Stimulated activated naive B cell treated with anti-CD40 and anti-IgM and Interleukin-4, amounts not matched to agents 10 μg/mL and 1 μg/mL and 100 μg/mL, for 72 hours (primary cell): ENCODE measurements around the gene ZBTB25.
A peak's percentile ranks its signal among the peaks of the same experiment; 100 is the strongest.

ENCODE experiments used
- ATAC-seq, 2 donors: fragments of 150-1000 bp; cut with Tn5 transposase; replicated peaks; 2 replicates each; pipeline ENCODE4 v1.10.0; 2021; ENCODE audit warnings: moderate library complexity in 1 of 2
- DNase-seq: peaks from one replicate; pipeline ENCODE4 v3.0.0; 2021
- H3K27ac Mint-ChIP-seq: one replicate; pipeline ENCODE4 v1.8.0; 2022; ENCODE audit warnings: mild to moderate bottlenecking, mixed read lengths
- H3K27me3 Mint-ChIP-seq, 2 donors: one replicate each; pipeline ENCODE4 v1.8.0; 2022; ENCODE audit warnings: mixed read lengths in 2 of 2
- H3K36me3 Mint-ChIP-seq, 2 donors: one replicate each; pipeline ENCODE4 v1.8.0; 2022; ENCODE audit warnings: mixed read lengths in 2 of 2, mild to moderate bottlenecking in 1 of 2
- H3K4me1 Mint-ChIP-seq, 2 donors: one replicate each; pipeline ENCODE4 v1.8.0; 2022; ENCODE audit warnings: mixed read lengths in 2 of 2, mild to moderate bottlenecking in 1 of 2
- H3K4me3 Mint-ChIP-seq, 2 donors: one replicate each; pipeline ENCODE4 v1.8.0; 2022; ENCODE audit warnings: mild to moderate bottlenecking in 2 of 2, mixed read lengths in 2 of 2, moderate library complexity in 1 of 2
- H3K9me3 Mint-ChIP-seq, 2 donors: one replicate each; pipeline ENCODE4 v1.8.0; 2022; ENCODE audit warnings: mixed read lengths in 2 of 2, mild to moderate bottlenecking in 1 of 2

ZBTB25 gene

DNA sequence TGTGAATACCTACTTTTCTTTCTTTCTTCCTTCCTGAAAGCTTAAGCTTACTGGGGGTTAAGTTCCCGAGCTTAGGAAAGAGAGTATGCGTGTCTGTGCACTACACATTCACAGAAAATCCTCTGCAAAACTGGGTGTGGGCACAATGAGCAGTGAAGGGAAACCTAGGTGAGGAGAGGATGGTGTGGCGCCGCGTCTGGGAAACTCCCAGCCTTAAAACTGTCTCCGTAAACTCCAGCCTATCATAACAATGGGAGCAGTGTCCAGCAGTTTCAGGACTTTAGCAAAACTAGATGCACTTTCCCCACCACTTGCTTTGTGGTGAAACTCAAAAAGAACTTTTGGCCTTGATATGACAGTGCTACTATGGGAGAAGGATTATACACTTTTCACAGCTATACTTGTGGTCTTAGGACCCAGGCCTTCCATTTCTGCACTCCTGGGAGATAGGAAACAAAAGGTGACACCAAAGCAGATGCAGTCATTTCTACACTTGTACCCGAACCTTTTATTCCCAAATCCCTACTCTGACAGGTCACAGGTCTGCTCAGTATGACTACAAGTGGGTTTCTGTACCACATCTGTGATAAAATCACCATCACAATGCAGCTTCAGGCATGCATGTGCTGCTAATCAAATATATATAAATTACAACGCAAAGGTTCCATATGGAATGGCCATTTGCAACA, 27.9 kb downstream of the ZBTB25 start:
- DNase-seq (no peak), ATAC-seq (no peak)
- H3K27me3 Mint-ChIP-seq = no peaks in the 10 kb centered on the region
- H3K9me3 Mint-ChIP-seq = no peaks in the 10 kb centered on the region
- no peak overlapping the region for H3K27ac Mint-ChIP-seq
- H3K36me3 Mint-ChIP-seq = peaks cover 6 to 21% of the 10 kb centered on the region in 2 donors
- H3K4me1 Mint-ChIP-seq = peaks cover 3 to 13% of the 10 kb centered on the region in 2 donors
- H3K4me3 Mint-ChIP-seq = no peak overlapping the region

DNA sequence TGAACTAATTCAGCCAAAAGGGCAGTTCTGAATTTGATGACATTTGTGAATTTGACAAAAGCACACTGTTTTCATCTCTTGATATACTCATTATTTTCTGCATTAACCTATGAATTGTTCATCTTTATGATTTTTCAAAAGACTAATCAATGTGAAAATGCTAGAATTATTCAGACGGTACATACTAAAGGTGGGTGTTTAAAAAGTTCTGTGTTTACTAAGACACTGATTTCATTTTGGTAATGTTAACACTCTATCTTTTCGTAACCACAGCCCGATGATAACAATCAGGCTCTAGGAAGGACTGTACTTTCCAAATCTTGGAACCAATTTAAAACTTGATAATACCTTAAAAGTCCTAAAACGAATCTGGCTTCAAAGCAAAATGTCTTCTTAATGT, 28.9 kb downstream of the ZBTB25 start:
- Mint-ChIP-seq H3K27ac (no peak overlapping the region), H3K4me3 (no peak overlapping the region), H3K9me3 (no peaks in the 10 kb centered on the region), H3K27me3 (no peaks in the 10 kb centered on the region), H3K36me3 (peaks cover 6 to 19% of the 10 kb centered on the region in 2 donors), H3K4me1 (peaks cover 3 to 13% of the 10 kb centered on the region in 2 donors)
- no peak for DNase-seq
- no peak for ATAC-seq

DNA sequence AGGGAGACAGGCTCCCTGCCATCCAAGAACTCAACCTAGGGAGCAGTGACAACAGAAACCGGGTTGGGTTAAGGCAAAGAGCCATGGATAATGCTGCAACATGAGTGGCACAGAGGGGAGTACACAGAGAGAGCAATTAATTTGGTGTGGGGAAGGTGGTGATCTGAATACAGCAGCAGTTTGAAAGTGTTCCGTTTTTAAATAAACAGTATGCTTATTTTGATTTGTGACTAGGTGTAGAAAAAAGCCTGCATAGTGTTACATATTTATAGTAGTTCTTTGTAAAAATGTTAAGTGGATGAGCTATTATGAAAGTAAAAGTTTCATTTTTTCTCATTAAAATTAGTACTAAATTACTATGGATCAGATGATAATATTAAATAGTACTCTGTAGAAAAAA, 29.6 kb downstream of the ZBTB25 start:
- peaks cover 7 to 13% of the 10 kb centered on the region in 2 donors for H3K36me3 Mint-ChIP-seq
- no peak for ATAC-seq
- no peak overlapping the region for H3K4me3 Mint-ChIP-seq
- peaks cover 3 to 13% of the 10 kb centered on the region in 2 donors for H3K4me1 Mint-ChIP-seq
- no peak for DNase-seq
- no peaks in the 10 kb centered on the region for H3K9me3 Mint-ChIP-seq
- H3K27ac Mint-ChIP-seq = no peak overlapping the region
- no peaks in the 10 kb centered on the region for H3K27me3 Mint-ChIP-seq

DNA sequence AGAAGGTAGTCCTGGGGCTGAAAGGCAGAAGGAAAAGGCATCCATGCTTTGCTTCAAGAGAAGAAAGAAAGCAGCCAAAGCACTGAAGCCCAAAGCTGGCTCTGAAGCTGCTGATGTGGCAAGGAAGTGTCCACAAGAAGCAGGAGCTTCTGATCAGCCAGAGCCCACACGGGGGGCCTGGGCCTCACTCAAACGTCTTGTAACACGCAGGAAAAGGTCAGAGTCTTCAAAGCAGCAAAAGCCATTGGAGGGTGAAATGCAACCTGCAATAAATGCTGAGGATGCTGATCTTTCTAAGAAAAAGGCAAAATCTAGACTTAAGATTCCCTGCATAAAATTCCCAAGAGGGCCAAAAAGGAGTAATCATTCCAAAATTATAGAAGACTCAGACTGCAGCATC, 35.2 kb downstream of the ZBTB25 start:
- no peaks in the 10 kb centered on the region for H3K9me3 Mint-ChIP-seq
- H3K36me3 Mint-ChIP-seq = peaks cover 4 to 5% of the 10 kb centered on the region in 2 donors

DNA sequence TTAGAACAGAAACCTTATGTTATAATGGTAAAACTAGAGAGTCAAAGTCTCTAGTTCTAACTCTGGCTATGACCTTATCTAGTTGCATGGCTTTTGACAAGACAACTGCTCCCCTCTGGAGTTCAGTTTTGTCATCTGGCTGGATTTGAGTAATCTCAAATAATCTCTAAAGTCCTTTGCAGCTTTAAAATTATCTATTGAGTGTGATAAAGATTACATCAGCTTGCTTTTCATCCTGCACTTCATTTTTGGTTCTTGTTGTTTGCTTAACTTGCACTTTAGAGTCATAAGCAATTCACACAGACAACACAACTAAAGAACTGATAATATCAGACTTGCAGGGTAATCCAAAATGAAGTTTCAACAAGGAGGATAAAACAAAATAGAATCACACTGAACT, 36.1 kb downstream of the ZBTB25 start:
- DNase-seq (no peak), ATAC-seq (no peak)
- Mint-ChIP-seq H3K4me1 (peaks cover 24 to 54% of the 10 kb centered on the region in 2 donors), H3K27me3 (no peaks in the 10 kb centered on the region), H3K9me3 (no peaks in the 10 kb centered on the region), H3K4me3 (no peak overlapping the region), H3K27ac (no peak overlapping the region), H3K36me3 (peaks cover 5 to 9% of the 10 kb centered on the region in 2 donors)

More for the DNA sequence above, 35.2 kb downstream of the ZBTB25 start:
- peaks cover 16 to 45% of the 10 kb centered on the region in 2 donors for H3K4me1 Mint-ChIP-seq
- ATAC-seq (no peak), DNase-seq (no peak)
- H3K27me3 Mint-ChIP-seq = no peaks in the 10 kb centered on the region
- H3K4me3 Mint-ChIP-seq = no peak overlapping the region
- H3K27ac Mint-ChIP-seq = peak overlapping the region; percentile 28

DNA sequence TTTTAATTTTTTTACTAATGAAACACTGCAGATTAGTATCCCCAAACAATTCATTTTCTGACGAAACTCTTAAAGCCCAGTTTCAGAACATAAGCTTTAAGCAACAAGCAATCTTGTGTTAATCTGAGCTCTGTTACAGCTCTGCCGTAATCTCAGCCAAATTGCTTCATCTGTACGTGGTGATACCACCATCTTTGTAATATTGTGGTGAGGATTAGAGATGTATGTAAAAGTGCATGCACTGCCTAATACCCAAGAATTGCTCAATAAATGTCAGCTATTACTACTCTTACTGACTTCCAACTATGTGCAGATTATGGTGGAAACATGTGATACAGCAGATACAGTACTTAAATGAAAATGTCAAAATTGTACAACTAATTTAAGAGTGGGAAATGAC, 36.5 kb downstream of the ZBTB25 start:
- no peak overlapping the region for H3K27ac Mint-ChIP-seq
- peaks cover 26 to 59% of the 10 kb centered on the region in 2 donors for H3K4me1 Mint-ChIP-seq
- DNase-seq (no peak), ATAC-seq (no peak)
- no peak overlapping the region for H3K4me3 Mint-ChIP-seq
- no peaks in the 10 kb centered on the region for H3K9me3 Mint-ChIP-seq
- peaks cover 5 to 13% of the 10 kb centered on the region in 2 donors for H3K36me3 Mint-ChIP-seq
- no peaks in the 10 kb centered on the region for H3K27me3 Mint-ChIP-seq

DNA sequence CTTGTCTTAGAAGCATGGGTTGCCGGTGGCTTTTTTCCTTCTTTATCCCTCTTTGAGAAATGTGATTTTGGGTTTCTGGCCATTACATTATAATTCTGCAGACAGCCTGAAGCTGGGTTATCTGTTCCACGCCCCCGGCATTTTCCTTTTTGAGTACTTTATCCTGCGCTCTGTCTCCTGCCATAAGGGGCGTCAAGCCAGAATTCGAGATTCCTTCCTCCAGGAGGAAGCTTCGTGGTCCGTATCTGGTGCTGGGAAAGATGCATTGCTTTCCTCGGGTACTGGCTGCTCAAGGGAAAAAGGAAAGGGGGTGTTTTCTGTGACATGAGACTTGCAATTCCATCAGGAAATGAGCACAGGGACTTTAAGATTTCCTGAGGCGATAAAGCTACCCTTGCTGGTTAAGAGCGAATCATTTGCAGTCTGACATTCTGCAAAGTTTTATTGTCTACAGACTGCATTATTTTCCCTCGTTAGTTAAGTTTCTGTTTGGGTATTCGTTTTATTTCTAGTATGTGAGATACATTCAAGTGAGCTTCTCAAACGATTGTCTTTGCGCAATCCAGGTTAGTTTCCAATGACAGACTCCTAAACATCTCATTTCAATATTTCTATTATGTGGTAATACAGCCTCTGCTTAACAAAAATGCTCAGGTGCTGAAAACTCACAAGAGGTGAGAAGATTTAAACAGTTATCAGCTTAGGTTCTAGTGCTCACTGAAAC, 37.6 kb downstream of the ZBTB25 start:
- Mint-ChIP-seq H3K27ac (peak overlapping the region; percentile 82), H3K36me3 (peaks cover 7 to 22% of the 10 kb centered on the region in 2 donors), H3K4me3 (peak overlapping the region; percentile 85 to 86), H3K9me3 (no peaks in the 10 kb centered on the region), H3K4me1 (peaks cover 28 to 54% of the 10 kb centered on the region in 2 donors), H3K27me3 (no peaks in the 10 kb centered on the region)
- DNase-seq (no peak), ATAC-seq (no peak)

DNA sequence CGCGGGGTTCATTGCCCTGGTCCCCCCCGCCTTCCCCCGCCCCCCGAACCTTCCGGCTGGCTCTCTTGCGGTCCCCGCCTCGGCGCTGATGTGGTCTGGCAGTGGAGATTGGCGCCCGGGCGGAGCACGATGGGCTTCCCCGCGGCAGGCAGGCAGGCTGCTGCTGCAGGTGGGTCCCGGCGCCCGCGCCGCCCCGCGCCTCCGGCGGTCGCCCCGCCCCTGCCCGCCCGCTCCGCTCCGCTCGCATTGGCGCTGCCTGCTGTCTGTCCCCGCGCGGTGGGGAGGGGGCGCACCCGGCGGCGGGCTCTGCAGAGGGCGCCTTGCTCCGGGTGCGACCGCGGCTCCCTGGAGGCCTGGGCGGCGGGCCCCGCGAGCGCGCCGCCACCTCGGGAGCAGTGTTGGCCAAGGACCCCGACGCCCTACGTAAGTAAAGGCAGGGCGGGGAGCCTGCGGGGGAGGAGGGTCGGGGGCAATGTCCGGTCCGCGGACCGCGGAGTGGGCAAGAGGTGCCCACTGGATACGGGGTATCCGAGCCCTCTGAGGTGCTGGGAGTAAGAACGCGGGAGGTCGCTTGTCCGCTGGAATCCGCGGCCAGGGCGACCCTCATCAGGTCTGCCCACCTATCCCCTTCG, 38.3 kb downstream of the ZBTB25 start, which contains the start of gene AKAP5:
Gene AKAP5, plus strand, starts transcription at position 309 of the 632 bp plus-strand sequence. CDS start 2,896 bp downstream, outside the sequence.
- peak; percentile 73 to 76 for ATAC-seq
- Mint-ChIP-seq H3K9me3 (no peaks in the 10 kb centered on the region), H3K27ac (peak within 1 kb of the TSS; percentile 82), H3K4me1 (peaks cover 29 to 58% of the 10 kb centered on the region in 2 donors), H3K27me3 (no peaks in the 10 kb centered on the region), H3K4me3 (peak within 1 kb of the TSS; percentile 85 to 86), H3K36me3 (peaks cover 8 to 27% of the 10 kb centered on the region in 2 donors)
- peak; percentile 46 for DNase-seq

DNA sequence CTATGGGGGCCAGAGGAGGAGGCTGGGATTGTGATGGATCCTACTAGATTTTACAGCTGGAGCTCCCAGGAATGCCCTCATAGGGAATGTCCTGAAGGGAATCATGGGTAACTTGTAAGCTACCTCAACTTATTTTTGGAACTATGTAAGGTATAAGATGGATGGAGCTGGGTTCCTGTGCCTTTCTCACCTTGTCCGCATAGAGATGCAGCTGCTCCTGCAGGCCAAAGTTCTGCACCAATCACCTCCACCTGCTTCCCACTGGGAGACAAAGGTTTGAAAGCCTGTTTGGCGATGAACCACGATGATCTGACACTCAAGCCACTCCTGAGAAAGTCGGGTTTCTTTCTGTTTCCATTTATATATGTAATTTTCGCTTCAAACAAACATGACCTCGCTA, 39.0 kb downstream of the ZBTB25 start:
- peaks cover 33 to 65% of the 10 kb centered on the region in 2 donors for H3K4me1 Mint-ChIP-seq
- H3K27ac Mint-ChIP-seq = peak overlapping the region; percentile 52
- DNase-seq = no peak
- H3K36me3 Mint-ChIP-seq = peaks cover 14 to 33% of the 10 kb centered on the region in 2 donors
- peak overlapping the region; percentile 82 to 86 for H3K4me3 Mint-ChIP-seq
- no peaks in the 10 kb centered on the region for H3K27me3 Mint-ChIP-seq
- ATAC-seq = no peak
- no peaks in the 10 kb centered on the region for H3K9me3 Mint-ChIP-seq

DNA sequence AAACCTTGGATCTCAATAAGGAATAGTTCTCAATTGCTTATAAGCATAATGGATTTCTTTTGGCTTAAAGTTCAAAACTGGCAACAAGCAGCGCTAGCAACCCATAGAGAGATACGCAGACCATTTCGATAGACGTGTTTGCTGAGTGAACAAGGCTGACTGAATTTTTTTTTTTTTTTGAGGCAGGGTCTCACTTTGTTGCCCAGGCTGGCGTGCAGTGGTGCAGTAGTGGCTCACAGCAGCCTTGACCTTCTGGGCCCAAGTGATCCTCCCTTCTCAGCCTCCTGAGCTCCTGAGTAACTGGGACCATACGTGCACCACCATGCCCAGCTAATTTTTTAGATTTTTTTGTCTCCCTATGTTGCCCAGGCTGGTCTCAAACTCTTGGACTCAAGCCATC, 39.8 kb downstream of the ZBTB25 start:
- ATAC-seq (no peak), DNase-seq (no peak)
- Mint-ChIP-seq H3K4me1 (peaks cover 40 to 72% of the 10 kb centered on the region in 2 donors), H3K4me3 (peak overlapping the region; percentile 82 to 86), H3K9me3 (no peaks in the 10 kb centered on the region), H3K36me3 (peaks cover 20 to 41% of the 10 kb centered on the region in 2 donors), H3K27me3 (no peaks in the 10 kb centered on the region), H3K27ac (no peak overlapping the region)

DNA sequence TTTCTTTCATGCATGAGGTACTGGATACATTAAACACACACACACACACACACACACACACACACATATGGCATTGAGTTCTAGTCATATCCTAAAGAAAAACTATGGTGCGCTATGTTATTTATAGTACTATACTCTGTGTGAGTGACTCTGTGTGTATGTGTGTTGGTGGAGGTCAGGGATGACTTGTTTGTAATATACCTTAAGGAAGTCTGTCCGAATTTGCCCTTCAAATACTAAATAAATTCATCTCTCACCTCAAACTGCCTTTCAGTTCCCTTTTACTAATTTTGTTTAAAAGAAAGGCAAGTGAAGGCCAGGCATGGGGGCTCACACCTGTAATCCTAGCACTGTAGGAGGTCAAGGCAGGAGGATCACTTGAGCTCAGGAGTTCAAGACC, 40.4 kb downstream of the ZBTB25 start:
- ATAC-seq (peak; percentile 73 to 77), DNase-seq (no peak)
- Mint-ChIP-seq H3K27ac (peak overlapping the region; percentile 75), H3K27me3 (no peaks in the 10 kb centered on the region), H3K9me3 (no peaks in the 10 kb centered on the region), H3K4me1 (peaks cover 41 to 75% of the 10 kb centered on the region in 2 donors), H3K36me3 (peaks cover 22 to 48% of the 10 kb centered on the region in 2 donors), H3K4me3 (peak overlapping the region; percentile 41 to 62)

DNA sequence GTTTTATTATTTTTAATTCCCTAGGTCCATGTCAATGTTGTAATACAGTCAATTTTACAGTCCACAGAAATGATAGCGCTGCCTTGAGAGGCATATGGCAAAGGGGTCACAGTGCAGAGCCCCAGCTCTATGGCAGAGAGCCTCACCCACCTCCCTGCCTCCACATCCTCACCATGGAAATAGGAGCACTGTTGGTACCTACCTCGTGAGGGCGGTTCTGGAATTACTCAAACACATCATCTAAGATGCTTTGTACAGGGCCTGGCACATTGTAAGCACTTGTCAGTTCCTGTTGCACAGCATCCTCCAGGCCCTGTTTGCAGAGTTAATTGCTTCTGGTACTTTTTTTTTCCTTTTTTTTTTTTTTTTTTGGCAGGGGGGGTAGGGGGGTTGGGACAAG, 42.4 kb downstream of the ZBTB25 start:
- H3K27me3 Mint-ChIP-seq = no peaks in the 10 kb centered on the region
- DNase-seq (no peak), ATAC-seq (no peak)

DNA sequence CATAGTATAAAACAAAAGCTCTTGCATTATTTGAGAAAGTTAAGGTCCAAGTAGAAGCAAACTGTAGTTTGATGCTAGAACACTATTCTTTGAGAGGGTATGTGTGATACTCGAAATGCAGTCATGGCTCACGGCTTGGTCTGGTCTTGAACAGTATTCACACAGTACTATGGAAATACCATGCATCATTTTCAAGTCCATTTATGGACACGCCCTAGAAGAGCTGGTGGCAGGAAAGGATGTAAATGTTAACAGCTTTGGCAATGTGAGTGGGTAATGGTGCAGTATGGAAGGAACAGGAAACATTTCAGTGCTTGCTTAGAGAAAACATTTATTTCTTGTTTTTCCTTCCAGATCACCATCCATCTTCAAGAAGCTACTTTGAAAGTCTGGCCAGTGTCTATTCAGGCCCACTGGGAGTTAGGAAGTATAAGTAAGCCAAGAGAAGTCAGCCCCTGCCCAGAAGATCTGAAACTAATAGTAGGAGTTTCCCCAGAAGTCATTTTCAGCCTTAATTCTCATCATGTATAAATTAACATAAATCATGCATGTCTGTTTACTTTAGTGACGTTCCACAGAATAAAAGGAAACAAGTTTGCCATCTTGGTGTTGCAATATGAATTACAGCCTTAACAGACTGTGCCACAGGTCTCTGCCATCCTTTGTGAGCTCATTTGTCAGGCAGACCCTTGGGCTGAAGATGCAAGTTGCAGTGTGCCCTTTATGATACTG, 44.1 kb downstream of the ZBTB25 start:
- Mint-ChIP-seq H3K9me3 (no peaks in the 10 kb centered on the region), H3K27ac (peak overlapping the region; percentile 59), H3K27me3 (no peaks in the 10 kb centered on the region), H3K4me1 (peaks cover 32 to 63% of the 10 kb centered on the region in 2 donors), H3K36me3 (peaks cover 34 to 63% of the 10 kb centered on the region in 2 donors), H3K4me3 (peak overlapping the region in 1 of 2 donors; percentile 25)
- DNase-seq = no peak
- peak; percentile 53 to 63 for ATAC-seq

More for the DNA sequence above, 42.4 kb downstream of the ZBTB25 start:
- Mint-ChIP-seq H3K4me1 (peaks cover 39 to 72% of the 10 kb centered on the region in 2 donors), H3K36me3 (peaks cover 31 to 57% of the 10 kb centered on the region in 2 donors), H3K27ac (peak overlapping the region; percentile 81), H3K9me3 (no peaks in the 10 kb centered on the region), H3K4me3 (no peak overlapping the region)

DNA sequence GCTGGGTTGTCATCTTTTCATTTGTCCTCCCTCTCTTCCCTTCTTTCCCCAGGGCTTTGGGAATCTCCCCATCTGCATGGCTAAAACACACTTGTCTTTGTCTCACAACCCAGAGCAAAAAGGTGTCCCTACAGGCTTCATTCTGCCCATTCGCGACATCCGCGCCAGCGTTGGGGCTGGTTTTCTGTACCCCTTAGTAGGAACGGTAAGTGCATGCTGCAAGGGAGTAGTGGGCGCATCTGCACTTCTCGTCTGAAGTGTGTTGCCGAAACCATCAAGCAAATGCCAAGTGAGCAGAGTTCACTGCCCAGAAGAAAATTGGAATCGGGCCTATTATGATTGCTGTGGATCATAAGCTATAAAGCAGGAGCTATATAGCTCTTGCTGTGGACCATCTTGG, 49.0 kb downstream of the ZBTB25 start:
- no peaks in the 10 kb centered on the region for H3K9me3 Mint-ChIP-seq
- peaks cover 52 to 64% of the 10 kb centered on the region in 2 donors for H3K36me3 Mint-ChIP-seq
- no peak for DNase-seq
- H3K4me1 Mint-ChIP-seq = peaks cover 22 to 37% of the 10 kb centered on the region in 2 donors
- no peak overlapping the region for H3K4me3 Mint-ChIP-seq
- H3K27ac Mint-ChIP-seq = no peak overlapping the region
- ATAC-seq = no peak
- no peaks in the 10 kb centered on the region for H3K27me3 Mint-ChIP-seq
